Hematopoietic multipotent progenitor cell treated with erythropoietin and hydrocortisone succinate and interleukin-3 and kit ligand, for 15 days (in vitro differentiated cells): ENCODE data around the gene CELF2.
"Not testable (repeated sequence)": the region's sequence is repeated elsewhere in the genome, so short reads cannot be mapped to it uniquely, and the experiment has no call there.

Experiments used
- DNase-seq: peaks from one replicate; pipeline ENCODE4 v3.0.0-alpha.2; 2015; ENCODE audit warnings: low spot score

Gene CELF2

GRCh38 chr10:11330383-11331045 is 312.8 kb downstream of the CELF2 start:
- no peak for DNase-seq

DNA sequence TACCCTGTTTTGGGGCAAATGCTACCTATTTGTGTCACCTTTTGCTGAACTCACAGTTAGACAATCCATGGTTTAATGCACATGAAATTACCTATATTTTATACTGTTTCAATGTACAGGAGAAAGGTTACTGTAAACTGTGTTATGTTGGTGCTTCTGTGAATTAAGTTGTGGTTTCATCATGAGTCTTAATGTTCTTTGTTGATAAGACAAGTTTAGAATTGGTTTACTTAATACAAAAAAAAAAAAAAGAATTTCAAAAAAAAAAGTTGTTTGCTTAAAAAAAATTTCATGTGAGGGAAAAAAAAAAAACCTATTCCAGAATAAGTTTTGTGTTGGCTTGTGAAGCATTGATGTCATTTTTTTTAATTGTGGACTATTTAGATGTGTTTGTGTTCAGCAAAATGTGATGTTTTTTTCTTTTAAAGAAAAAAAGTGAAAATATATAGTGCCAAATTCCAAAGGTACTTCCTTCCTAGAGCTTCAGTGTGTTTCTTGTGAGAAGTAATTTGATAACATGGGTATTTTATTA is 313.4 kb downstream of the CELF2 start:
- DNase-seq = peak; percentile 9

DNA sequence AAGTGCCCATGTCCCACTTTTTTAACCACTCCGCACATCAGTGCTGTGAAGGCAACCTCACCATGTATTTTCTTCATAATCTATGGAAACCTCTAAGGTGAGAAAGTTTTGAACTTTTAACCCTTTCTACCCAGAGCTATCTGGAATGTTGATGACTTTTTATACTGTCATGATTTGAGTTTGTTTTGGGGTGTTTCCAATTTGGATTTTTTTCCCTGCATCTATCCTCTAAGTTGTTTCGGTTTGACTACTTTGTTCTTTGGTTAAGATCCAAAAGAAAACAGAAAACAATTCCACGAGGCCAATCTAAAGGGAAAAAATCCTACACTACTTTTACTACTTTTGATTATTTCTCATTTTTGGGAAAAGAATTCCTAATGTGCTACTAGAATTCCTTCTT is 314.1 kb downstream of the CELF2 start:
- DNase-seq = no peak

- no peak for DNase-seq
These were observed 315.2 kb downstream of the CELF2 start for GRCh38 chr10:11332846-11333245.

DNA sequence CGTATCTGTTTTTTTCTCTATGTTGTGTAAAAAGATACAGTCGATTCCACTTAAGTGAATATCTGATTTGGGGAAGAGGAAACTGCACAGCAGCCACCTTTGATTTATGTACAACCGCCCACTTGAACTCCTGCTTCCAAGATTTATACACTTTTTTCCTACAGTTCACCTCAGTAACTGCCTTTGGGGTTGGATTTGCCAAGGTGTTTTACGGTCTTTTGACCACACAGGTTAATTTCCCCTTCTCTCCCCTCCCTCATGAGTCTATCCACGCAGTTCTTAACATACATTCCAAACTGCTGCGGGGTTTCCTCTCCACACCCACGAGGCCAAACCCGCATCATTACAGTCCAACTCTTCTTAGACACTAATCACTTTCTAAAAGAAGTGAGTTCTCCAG is 316.8 kb downstream of the CELF2 start:
- no peak for DNase-seq

- DNase-seq = peak; percentile 12
These were observed 317.5 kb downstream of the CELF2 start for GRCh38 chr10:11335167-11335652.

GRCh38 chr10:11335881-11336430 is 318.3 kb downstream of the CELF2 start:
- DNase-seq = no peak

- no peak for DNase-seq
These were observed 319.1 kb downstream of the CELF2 start for GRCh38 chr10:11336722-11337162.

GRCh38 chr10:11337516-11337915 is 319.8 kb downstream of the CELF2 start:
- DNase-seq = no peak

DNA sequence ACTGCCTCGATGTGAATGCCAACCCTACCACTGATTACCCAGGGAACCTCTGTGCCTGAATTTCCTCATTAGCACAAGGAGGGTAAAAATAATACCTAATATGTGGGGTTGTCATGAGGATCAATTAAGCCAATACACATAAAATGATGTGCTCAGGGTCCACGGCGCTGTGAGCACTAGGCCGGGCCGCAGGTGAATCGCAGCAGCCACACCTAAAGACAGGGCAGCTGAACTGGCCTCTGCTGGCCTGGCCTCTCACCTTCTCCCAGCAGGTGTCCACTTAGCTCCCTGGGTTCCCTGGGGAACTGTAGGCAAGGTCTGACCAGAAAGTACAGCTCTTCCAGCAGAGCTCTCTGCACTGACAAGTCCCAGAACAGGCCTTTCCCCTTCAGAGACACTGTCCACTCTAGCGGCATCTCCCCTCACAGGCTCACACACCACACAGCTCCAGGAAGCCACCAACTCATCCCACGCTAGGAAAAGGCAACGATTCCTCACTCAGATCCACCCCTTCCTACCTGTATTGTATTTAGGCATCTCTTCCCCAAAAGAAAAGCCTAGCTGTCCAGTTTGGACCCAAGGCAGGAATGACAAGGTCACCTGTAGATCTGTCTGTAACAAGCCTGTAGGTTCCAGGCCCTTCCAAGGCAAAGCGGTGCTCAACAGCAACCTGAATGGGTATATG is 320.6 kb downstream of the CELF2 start:
- DNase-seq = no peak

- DNase-seq = no peak
These were observed 321.3 kb downstream of the CELF2 start for GRCh38 chr10:11339013-11339412.

- DNase-seq = no peak
These were observed 322.0 kb downstream of the CELF2 start for GRCh38 chr10:11339660-11340059.

DNA sequence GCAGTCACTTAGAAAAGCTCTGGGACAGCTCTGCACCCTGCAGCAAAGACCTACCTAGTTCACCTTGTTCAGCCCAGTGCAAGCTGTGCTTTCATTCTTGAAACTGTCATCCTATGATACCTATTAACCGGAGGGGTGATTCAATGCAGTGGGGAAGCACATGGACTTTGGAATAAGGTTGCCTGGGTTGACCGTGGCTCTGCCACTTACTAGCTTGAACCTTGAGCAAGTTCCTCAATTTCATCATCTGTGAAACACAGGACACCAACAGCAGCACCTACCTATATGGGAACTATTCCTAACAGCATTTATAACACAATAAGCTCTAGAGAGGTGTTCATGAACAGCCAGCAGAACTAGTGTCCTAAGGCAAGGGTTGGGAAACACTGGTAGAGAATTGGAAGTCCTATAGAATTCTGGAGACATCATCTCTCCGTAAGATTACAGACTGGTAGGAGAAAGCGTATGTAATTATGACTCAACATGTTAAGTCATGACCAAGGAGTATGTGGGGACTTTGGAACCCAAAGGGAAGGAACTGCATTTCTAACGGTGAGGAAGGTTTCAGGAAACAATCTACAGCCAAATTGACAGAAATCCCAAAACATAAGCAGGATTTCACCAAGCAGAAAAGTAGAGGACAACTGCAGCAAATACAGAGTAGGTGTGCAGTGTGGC is 323.8 kb downstream of the CELF2 start:
- no peak for DNase-seq

GRCh38 chr10:11344081-11344480 is 326.4 kb downstream of the CELF2 start:
- no peak for DNase-seq

DNA sequence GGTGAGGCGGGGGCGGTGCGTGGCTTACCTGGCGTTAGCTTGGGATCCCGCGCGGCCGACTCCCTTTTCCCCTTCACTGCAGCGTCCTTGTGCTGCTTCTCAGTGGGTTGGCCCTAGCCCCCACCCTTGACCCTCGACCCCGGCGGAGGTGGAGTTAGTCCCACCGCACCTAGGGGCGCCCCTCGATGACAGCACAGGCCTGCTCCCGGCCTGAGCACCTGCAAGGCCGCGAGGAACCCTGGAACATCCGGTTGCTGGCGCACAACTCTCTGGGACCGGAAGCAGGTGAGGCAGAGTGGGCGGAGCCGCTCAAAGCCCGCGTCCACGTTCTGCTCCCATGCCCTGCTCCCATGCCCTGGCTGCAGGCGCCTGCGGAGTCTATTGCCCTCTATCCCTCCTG is 326.9 kb downstream of the CELF2 start:
- DNase-seq = no peak

DNA sequence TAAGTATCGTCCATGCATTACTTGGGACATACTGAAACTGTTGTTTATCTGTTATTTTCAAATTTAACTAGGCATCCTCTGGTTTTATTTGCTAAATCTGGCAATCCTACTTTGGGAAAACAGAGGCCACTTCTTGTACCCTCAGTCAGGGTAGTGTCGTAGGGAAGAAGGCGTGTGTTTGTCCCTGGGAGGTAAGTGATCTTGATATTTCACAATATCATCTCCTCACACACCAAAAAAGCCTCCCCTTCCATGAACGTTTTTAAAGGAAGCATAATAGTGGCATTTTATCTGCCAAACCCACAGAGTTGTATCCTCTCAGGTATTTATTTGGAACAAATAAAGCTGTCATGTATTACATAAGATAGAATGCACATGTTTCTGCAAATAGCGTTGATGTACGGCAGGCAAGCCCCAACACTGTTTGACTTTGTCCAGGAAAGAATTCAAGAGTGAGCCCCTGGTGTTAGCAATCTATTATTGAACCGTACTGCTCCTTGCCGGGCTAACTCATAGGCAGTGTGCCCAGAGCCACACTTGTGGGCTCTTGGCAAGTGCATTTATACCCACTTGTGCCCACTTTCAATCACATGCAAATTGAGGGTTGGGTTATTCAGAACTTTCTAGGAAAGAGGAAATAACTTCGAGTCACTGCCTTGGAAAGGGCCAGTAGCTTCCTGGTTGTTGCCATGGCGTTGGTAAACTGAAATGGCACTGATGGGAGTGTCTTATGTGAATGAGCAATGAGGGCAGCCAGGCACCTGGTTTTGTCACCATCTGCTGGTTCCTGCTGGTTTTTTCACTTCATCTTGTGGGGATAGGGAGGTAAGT is 327.8 kb downstream of the CELF2 start:
- no peak for DNase-seq

DNA sequence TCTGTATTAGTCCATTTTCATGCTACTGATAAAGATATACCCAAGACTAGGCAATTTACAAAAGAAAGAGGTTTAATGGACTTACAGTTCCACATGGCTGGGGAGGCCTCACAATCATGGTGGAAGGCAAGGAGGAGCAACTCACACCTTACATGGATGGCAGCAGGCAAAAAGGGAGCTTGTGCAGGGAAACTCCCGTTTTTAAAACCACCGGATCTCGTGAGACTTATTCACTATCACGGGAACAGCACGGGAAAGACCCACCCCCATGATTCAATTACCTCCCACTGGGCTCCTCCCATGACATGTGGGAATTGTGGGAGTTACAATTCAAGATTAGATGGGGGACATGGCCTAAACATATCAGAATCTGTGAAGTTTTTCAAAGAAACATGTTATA is 329.9 kb downstream of the CELF2 start:
- not testable (repeated sequence) for DNase-seq

GRCh38 chr10:11351801-11352200 is 334.1 kb downstream of the CELF2 start:
- no peak for DNase-seq

DNA sequence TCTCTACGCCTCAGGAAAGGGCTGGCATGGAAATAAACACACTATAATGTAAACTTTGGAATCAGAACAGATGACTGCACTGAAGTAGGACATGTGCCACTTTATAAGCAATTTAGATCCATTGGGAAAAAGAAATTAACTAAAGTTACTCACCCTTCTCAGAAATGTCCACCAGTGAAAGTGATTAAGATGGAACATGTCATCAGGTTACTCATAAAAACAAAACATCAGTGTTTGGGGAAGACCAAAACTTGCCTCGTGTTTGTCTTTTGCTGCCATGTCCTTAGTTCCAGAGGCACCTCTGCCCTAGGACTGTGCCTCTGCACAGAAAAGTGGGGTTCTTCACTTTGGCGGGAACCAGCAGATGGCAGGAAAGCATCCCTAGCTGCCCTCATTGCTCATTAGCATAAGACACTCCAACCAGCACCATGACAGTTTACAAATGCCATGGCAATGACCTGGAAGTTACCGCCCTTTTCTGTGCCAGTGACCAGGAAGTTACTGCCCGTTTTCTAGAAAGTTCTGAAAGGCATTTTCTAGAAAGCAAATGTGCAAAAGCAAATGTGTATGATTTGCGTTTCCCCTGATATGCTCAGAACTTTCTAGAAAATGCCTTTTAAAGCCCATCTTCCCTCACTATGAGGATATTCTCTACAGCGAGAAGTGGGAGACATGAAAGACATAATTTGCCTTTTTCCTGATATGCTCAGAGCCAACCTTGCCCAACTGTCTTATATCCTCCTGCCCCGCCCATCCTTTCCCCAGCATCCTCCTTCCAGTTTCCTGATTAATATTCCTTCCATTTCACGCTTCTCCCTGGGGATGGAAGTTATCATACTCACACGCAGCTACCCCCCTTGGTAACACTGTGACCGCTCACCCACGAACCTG is 335.6 kb downstream of the CELF2 start:
- no peak for DNase-seq

DNA sequence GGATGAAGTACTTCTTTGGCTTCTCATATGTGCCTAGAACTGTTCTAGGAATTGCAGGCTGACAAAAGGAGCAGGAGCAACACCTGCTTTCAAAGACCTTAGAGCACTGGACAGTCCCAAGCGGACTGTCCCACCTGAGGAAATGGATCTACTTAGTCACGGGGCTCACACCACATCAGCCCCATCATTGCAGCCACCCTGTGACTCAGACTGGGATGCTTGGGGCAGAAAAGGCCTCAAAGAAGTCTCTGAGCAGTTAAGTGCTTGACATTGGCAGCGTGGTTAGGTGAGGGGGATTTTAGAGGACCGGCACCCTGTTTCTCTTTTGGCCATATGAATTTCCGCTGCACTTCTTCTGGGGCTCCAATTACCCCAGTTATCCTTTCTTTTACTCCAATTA is 337.2 kb downstream of the CELF2 start:
- no peak for DNase-seq

DNA sequence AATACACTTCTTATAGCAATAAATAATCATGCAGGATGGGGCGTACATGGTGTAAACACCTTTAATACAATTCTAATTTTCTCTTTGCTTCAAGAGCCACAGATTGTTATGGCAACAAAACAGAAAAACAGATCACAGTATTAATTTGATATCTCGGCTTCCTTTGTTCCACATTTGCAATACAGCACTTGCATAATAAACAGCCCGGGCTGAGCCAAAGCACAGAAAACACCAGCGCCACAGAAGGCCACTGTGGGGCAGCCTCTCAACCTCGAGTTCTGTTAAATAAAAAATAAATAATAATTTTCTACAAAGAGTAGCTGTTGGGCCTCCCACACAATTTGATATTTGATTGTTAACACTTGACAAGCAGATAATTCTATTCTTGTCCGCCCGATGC is 337.9 kb downstream of the CELF2 start:
- DNase-seq = no peak
